Fibroblast of villous mesenchyme (primary cell): ENCODE results near the gene UTS2R. TPM values are rescaled to one million over a fixed set of nuclear protein-coding genes. Genes with fewer than 3 reads are reported as not detected.

ENCODE experiments used
- DNase-seq: peaks from one replicate; pipeline ENCODE4 v3.0.0-alpha.2; 2010; ENCODE audit warnings: low read depth
- H3K4me3 ChIP-seq: 2 replicates; pipeline ENCODE4 v1.5.1; 2011; ENCODE audit warnings: low read depth, mild to moderate bottlenecking, low read length
- total RNA-seq: library from RNA; depleted of rRNA; stranded (reverse); fragments of >200 nt; gene quantifications from 2 replicates; pipeline ENCODE4 v1.2.3, GENCODE V29; 2012
- TF ChIP-seq, protein P1 (sequence below): IDR thresholded peaks from 2 replicates; pipeline ENCODE4 v1.5.1; 2012; ENCODE audit warnings: low read depth, mild to moderate bottlenecking, low read length; ENCODE audit not compliant: insufficient read depth

UTS2R gene
- total RNA-seq, 1 donor: not detected

DNA sequence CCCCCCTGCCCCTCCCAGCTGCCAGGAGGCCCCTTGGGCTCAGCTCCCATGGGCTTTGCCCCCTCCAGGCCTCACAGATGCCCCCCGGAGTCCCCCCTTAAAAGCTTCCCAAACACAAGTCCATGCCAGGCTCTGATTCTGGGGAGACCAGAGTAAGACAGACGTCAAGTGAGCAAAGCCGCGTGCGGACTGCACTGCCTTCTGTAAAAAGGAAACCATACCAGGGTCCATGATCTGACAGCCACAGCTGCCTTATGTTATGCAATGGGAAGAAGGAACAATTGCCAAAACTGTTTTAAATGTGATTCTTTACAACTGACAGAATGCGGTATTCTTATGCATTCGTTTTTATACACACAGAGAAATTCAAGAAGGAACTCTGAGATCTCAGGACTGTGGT is 28.6 kb downstream of the UTS2R start:
- TF ChIP-seq, protein P1, sequence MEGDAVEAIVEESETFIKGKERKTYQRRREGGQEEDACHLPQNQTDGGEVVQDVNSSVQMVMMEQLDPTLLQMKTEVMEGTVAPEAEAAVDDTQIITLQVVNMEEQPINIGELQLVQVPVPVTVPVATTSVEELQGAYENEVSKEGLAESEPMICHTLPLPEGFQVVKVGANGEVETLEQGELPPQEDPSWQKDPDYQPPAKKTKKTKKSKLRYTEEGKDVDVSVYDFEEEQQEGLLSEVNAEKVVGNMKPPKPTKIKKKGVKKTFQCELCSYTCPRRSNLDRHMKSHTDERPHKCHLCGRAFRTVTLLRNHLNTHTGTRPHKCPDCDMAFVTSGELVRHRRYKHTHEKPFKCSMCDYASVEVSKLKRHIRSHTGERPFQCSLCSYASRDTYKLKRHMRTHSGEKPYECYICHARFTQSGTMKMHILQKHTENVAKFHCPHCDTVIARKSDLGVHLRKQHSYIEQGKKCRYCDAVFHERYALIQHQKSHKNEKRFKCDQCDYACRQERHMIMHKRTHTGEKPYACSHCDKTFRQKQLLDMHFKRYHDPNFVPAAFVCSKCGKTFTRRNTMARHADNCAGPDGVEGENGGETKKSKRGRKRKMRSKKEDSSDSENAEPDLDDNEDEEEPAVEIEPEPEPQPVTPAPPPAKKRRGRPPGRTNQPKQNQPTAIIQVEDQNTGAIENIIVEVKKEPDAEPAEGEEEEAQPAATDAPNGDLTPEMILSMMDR: no peak
- H3K4me3 ChIP-seq: no peak overlapping the region
- no peak for DNase-seq

DNA sequence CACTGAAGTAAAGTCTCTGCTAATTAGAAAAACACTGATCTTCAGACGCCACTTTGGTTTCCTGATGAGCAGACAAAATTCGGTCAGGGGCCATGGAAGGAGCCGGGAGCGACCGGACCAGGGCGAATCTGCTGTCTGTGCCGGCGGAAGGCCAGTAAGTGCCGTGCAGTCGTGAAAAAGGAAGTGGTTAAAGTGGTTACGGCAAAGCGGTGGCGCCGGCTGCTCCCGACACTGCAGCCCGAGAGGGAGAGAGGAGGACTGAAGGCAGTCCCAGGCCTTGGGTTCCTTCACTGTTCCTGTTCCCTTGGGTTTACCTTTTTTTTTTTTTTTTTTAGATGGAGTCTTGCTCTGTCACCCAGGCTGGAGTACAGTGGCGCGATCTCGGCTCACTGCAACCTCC is 29.3 kb downstream of the UTS2R start:
- TF ChIP-seq, protein P1: no peak
- no peak overlapping the region for H3K4me3 ChIP-seq
- no peak for DNase-seq

DNA sequence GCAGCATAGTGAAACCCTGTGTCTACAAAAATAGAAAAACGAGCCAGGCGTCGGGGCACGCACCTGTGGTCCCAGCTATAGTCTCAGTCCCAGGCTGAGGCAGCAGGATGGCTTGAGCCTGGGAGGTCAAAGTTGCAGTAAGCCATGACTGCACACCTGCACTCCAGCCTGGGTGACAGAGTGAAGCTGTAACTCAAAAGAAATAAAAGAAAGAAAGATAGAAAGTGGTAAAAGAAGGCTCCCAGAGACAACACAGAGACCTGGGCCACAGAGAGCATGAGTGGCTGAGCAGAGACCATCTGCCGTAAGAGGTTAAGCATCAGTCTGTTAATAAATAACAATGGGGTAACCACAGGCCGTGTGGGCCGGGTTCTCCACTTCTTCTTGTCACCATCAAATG is 31.3 kb downstream of the UTS2R start:
- TF ChIP-seq, protein P1: no peak
- H3K4me3 ChIP-seq: no peak overlapping the region
- DNase-seq: no peak

DNA sequence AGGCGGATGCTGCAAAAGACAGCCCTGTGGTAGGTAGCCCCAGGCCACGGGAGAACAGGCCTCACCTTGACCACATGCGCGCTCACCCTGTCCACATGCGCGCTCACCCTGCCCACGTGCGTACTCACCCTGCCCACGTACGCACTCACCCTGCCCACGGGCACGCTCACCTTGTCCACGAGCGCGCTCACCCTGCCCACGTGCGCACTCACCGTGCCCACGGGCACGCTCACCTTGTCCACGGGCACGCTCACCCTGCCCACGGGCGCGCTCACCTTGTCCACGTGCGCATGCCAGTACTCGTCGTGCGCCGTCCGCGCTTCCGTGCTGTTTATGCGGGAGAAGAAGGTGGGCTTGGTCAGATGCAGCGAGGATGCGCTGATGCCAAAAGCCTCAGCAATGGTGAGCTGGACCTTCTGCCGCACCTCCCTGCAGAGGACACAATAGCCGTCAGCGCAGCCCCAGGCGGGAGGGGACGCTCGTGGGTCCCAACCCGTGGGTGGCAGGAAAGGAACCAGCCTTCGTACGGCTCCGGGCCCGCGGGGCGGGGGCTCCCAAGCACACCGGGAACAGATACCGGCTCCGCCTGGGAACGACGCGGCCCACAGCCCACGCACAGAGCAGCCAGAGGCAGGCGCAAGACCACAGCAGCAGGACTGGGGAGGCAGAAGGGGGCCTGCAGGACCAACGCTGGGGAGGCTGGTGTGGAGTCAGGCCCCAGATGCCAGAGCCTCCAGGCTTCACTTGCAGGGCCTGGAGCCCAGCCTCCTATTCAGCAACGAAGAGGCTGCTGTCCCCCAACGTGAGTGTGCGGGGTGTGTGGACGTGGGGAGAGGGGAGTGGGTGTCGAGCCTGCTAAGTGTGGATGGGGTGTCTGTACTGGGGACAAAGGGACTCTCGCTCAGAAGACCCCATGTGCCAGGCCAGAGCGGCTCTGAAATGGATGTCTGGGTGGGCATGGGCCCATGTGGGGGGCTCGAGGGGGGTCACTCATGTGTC is 32.4 kb downstream of the UTS2R start:
- no peak overlapping the region for H3K4me3 ChIP-seq
- no peak for DNase-seq
- TF ChIP-seq, protein P1: no peak

DNA sequence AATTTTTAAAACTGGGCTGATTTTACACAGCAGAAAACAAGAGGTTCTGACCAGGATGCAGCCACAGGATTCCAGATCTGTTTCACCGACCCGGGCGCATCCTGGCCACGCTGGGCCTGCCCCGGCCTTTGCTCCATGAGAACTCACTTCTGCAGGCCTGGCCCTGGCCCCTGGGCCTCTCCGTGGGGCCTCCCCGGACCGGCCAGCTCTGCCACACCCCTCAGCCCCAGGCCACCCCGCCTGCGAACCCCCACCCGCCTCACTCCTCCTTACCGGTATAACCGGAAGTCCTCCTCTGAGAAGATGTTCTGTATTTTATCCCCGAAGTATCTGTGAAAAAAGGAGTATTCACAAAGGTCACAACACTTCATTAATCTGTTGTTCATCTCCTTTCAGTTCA is 33.5 kb downstream of the UTS2R start:
- no peak overlapping the region for H3K4me3 ChIP-seq
- TF ChIP-seq, protein P1: no peak
- DNase-seq: no peak

DNA sequence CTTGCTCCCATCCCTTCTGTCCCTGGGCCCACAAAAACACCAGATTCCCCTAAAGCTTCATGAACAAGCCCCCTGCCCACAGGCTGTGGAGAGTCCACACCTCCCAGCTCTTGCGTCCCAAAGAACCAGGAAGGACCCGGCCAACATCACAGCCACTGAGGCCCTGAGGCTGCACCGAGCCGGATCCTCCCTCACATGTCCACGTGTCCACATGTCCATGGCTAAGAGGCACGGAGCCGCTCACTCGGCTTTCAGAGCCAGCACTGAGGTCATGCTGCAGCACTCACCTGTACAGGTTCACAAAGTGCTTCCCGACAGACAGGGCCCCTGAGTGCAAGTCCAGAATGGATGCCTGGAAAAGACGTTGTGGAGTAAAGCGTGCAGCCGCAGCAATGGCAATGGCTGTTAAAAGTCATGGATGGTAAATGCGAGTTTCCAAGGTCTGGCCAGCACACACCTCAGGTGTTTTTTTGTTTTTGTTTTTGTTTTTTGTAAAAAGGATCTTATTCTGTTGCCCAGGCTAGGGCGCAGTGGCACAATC is 34.6 kb downstream of the UTS2R start:
- H3K4me3 ChIP-seq: no peak overlapping the region
- TF ChIP-seq, protein P1: no peak
- no peak for DNase-seq

DNA sequence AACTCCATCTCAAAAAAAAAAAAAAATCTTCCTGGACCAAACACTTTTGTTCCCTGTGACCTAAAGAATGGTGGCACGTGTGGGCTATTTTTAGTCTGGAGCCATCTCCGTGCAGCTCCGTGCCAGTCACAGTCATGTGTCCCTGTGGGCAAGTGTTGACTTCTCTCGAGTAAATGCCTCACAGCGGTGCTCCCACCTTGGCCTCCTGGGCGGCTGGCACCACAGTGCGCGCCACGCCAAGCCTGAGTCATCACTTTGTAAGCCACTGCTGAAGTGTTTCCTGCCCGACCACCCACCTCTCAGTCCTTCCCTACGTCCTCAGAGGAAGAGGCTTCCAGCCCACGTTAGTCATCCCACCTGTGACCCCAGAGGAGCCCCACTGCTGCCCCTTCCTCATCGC is 35.7 kb downstream of the UTS2R start:
- no peak overlapping the region for H3K4me3 ChIP-seq
- no peak for DNase-seq
- TF ChIP-seq, protein P1: no peak
